NB4 (cell line): ENCODE data around the gene CCDC186.

Source experiments
- CTCF ChIP-seq: IDR thresholded peaks from one replicate; pipeline ENCODE4 v1.5.1; 2012; ENCODE audit warnings: low read depth, low read length
- MAX ChIP-seq: IDR thresholded peaks from 2 replicates; pipeline ENCODE4 v1.6.1; 2011; ENCODE audit warnings: low read depth, low read length
- MYC ChIP-seq: IDR thresholded peaks from 2 replicates; pipeline ENCODE4 v1.6.1; 2011; ENCODE audit warnings: low read depth, low read length
- POLR2A ChIP-seq: IDR thresholded peaks from 2 replicates; pipeline ENCODE4 v1.6.1; 2011; ENCODE audit warnings: mild to moderate bottlenecking; ENCODE audit not compliant: insufficient read length; ENCODE audit errors: extremely low read depth

- TF ChIP-seq CTCF (no peak), POLR2A (no peak), MYC (no peak), MAX (no peak)
Observed at GRCh38 chr10:114199239-114199638, 25.2 kb upstream of the CCDC186 start.
